Measurements from ENCODE around the gene DHRS2. TPM values are rescaled to one million over a fixed set of nuclear protein-coding genes. Genes with fewer than 3 reads are reported as not detected.

DHRS2 gene
- total and polyA plus RNA-seq, 2 of the 13 experiments (the other 11 are each of a cell fraction or from before 2014, with no cell fraction given): 1,621 to 3,021 TPM

- TF ChIP-seq ZBTB40 (IDR thresholded peaks at IDR 0.05): no peak
- TF ChIP-seq ZBTB40 (CRISPR knock-in tag; IDR thresholded peaks at IDR 0.05): 0 out of 2 replicates have a peak, but pooled peaks have one; percentile 13
- no peak for TF ChIP-seq ZHX1 (CRISPR knock-in tag; IDR thresholded peaks at IDR 0.05; ENCODE audit: low read depth)
- peak; percentile 65; the same call in 1 of the 2 replicates for TF ChIP-seq ZNF556 (CRISPR knock-in tag; IDR thresholded peaks at IDR 0.05; ENCODE audit: borderline replicate concordance)
- 0 out of 2 replicates have a peak, but pooled peaks have one; percentile 75 for TF ChIP-seq ZNF101 (CRISPR knock-in tag; IDR thresholded peaks at IDR 0.05; ENCODE audit: borderline replicate concordance, low read depth)
- no peak for TF ChIP-seq DMAP1 (CRISPR knock-in tag; IDR thresholded peaks at IDR 0.05)
- TF ChIP-seq SATB2 (CRISPR knock-in tag; IDR thresholded peaks at IDR 0.05): 0 out of 2 replicates have a peak, but pooled peaks have one; percentile 52
- no peak for TF ChIP-seq ZBTB20 (CRISPR knock-in tag; IDR thresholded peaks at IDR 0.05; ENCODE audit: borderline replicate concordance, low read depth)
- TF ChIP-seq ZNF703 (CRISPR knock-in tag; IDR thresholded peaks at IDR 0.05; ENCODE audit: borderline replicate concordance): 0 out of 2 replicates have a peak, but pooled peaks have one; percentile 36
- no peak for TF ChIP-seq DZIP1 (CRISPR knock-in tag; IDR thresholded peaks at IDR 0.05)
- no peak; the same call in 1 of the 2 replicates for TF ChIP-seq ZNF326 (CRISPR knock-in tag; IDR thresholded peaks at IDR 0.05; ENCODE audit: borderline replicate concordance)
- no peak for TF ChIP-seq ZNF816 (CRISPR knock-in tag; IDR thresholded peaks at IDR 0.05; ENCODE audit: borderline replicate concordance)
- peak; percentile 73; the same call in 1 of the 2 replicates for TF ChIP-seq ATF7 (IDR thresholded peaks at IDR 0.05)
- no peak for TF ChIP-seq ATF7 (CRISPR knock-in tag; IDR thresholded peaks at IDR 0.05)
- TF ChIP-seq ZNF343 (CRISPR knock-in tag; IDR thresholded peaks at IDR 0.05): 0 out of 2 replicates have a peak, but pooled peaks have one; percentile 56
These were observed 7.5 kb downstream of the DHRS2 start (continued) for GRCh38 chr14:23643533-23644194.

All from HepG2 (cell line).